KMS-11 (cell line): ENCODE measurements around the gene NFE2L2.
"Not testable (repeated sequence)": the region's sequence is repeated elsewhere in the genome, so short reads cannot be mapped to it uniquely, and the experiment has no call there.

Experiments
- H2AFZ ChIP-seq: fragments of 200-600 bp; sonication (generic); 2 replicates; pipeline ENCODE4 v1.6.1; 2016; ENCODE audit warnings: antibody characterized with exemption, mixed run types, low read depth
- H3K27ac ChIP-seq: fragments of 200-600 bp; sonication (generic); 2 replicates; pipeline ENCODE4 v1.6.1; 2016; ENCODE audit warnings: mild to moderate bottlenecking, mixed run types
- H3K27me3 ChIP-seq: fragments of 200-600 bp; sonication (generic); 2 replicates; pipeline ENCODE4 v1.6.1; 2017; ENCODE audit warnings: mild to moderate bottlenecking, low read depth, mixed run types, moderate library complexity; ENCODE audit not compliant: insufficient read depth
- H3K36me3 ChIP-seq: fragments of 200-600 bp; sonication (generic); 2 replicates; pipeline ENCODE4 v1.6.1; 2017; ENCODE audit warnings: mild to moderate bottlenecking, mixed run types; ENCODE audit not compliant: insufficient read depth
- H3K4me1 ChIP-seq: fragments of 200-600 bp; sonication (generic); 2 replicates; pipeline ENCODE4 v1.6.1; 2016; ENCODE audit warnings: mild to moderate bottlenecking, low read depth, mixed run types; ENCODE audit not compliant: poor library complexity, severe bottlenecking
- H3K4me2 ChIP-seq: fragments of 200-600 bp; sonication (generic); 2 replicates; pipeline ENCODE4 v1.7.0; 2016; ENCODE audit warnings: mild to moderate bottlenecking, mixed run types
- H3K4me3 ChIP-seq: fragments of 200-600 bp; sonication (generic); IDR thresholded peaks from 2 replicates; pipeline ENCODE4 v1.6.1; 2017; ENCODE audit warnings: low read depth, low read length, mixed read lengths; ENCODE audit not compliant: insufficient read depth
- H3K79me2 ChIP-seq: fragments of 200-600 bp; sonication (generic); 2 replicates; pipeline ENCODE4 v1.6.1; 2016; ENCODE audit warnings: low read depth, mixed run types; ENCODE audit not compliant: insufficient read depth
- H3K9ac ChIP-seq: fragments of 200-600 bp; sonication (generic); 2 replicates; pipeline ENCODE4 v1.6.1; 2016; ENCODE audit warnings: mild to moderate bottlenecking, mixed run types
- H4K20me1 ChIP-seq: fragments of 200-600 bp; sonication (generic); 2 replicates; pipeline ENCODE4 v1.6.1; 2016; ENCODE audit warnings: mild to moderate bottlenecking, mixed run types; ENCODE audit not compliant: insufficient read depth
- CTCF ChIP-seq: fragments of 200-600 bp; sonication (generic); conservative IDR thresholded peaks from 2 replicates; pipeline ENCODE4 v1.6.1; 2017; ENCODE audit warnings: low read depth, mild to moderate bottlenecking, antibody characterized with exemption, low read length, moderate library complexity, mixed read lengths

Gene NFE2L2

GRCh38 chr2:177250461-177250860, 14.1 kb downstream of the NFE2L2 start:
- Histone ChIP-seq H3K4me2 (no peak overlapping the region), H3K27ac (no peak overlapping the region), H2AFZ (no peak overlapping the region), H3K27me3 (no peaks in the 10 kb centered on the region), H3K4me1 (peaks cover 86% of the 10 kb centered on the region), H3K36me3 (no peaks in the 10 kb centered on the region), H4K20me1 (peaks cover 95% of the 10 kb centered on the region), H3K4me3 (no peak overlapping the region), H3K9ac (no peak overlapping the region), H3K79me2 (peaks cover 100% of the 10 kb centered on the region)
- TF ChIP-seq CTCF: no peak

- H3K27me3 ChIP-seq: no peaks in the 10 kb centered on the region
- no peak overlapping the region for H3K4me2 ChIP-seq
- peaks cover 86% of the 10 kb centered on the region for H4K20me1 ChIP-seq
- H3K27ac ChIP-seq: no peak overlapping the region
- H3K4me1 ChIP-seq: peaks cover 86% of the 10 kb centered on the region
- no peak overlapping the region for H3K9ac ChIP-seq
- H3K4me3 ChIP-seq: no peak overlapping the region
- H3K79me2 ChIP-seq: peaks cover 100% of the 10 kb centered on the region
- H2AFZ ChIP-seq: no peak overlapping the region
- no peak for TF ChIP-seq CTCF
- H3K36me3 ChIP-seq: no peaks in the 10 kb centered on the region
Observed at GRCh38 chr2:177249038-177249437, 15.5 kb downstream of the NFE2L2 start.

- Histone ChIP-seq H3K4me2 (no peak overlapping the region), H3K9ac (no peak overlapping the region), H3K4me3 (no peak overlapping the region), H3K4me1 (peaks cover 87% of the 10 kb centered on the region), H3K79me2 (peaks cover 100% of the 10 kb centered on the region), H2AFZ (no peak overlapping the region), H3K36me3 (no peaks in the 10 kb centered on the region), H3K27me3 (no peaks in the 10 kb centered on the region), H4K20me1 (peaks cover 82% of the 10 kb centered on the region), H3K27ac (no peak overlapping the region)
- TF ChIP-seq CTCF: no peak
Observed at GRCh38 chr2:177247693-177248262, 16.7 kb downstream of the NFE2L2 start.

- not testable (repeated sequence) for H3K9ac ChIP-seq, H3K27ac ChIP-seq, H3K4me2 ChIP-seq, H2AFZ ChIP-seq, H3K27me3 ChIP-seq, H3K36me3 ChIP-seq, H3K4me3 ChIP-seq
- H4K20me1 ChIP-seq: peaks cover 84% of the 10 kb centered on the region
- peaks cover 100% of the 10 kb centered on the region for H3K79me2 ChIP-seq
- peaks cover 88% of the 10 kb centered on the region for H3K4me1 ChIP-seq
Observed at GRCh38 chr2:177246523-177247030, 17.9 kb downstream of the NFE2L2 start.

- no peak overlapping the region for H3K4me3 ChIP-seq
- TF ChIP-seq CTCF: no peak
- H3K9ac ChIP-seq: no peak overlapping the region
- peaks cover 84% of the 10 kb centered on the region for H4K20me1 ChIP-seq
- no peak overlapping the region for H2AFZ ChIP-seq
- no peaks in the 10 kb centered on the region for H3K27me3 ChIP-seq
- no peak overlapping the region for H3K4me2 ChIP-seq
- H3K4me1 ChIP-seq: peaks cover 89% of the 10 kb centered on the region
- H3K27ac ChIP-seq: no peak overlapping the region
- H3K36me3 ChIP-seq: no peaks in the 10 kb centered on the region
- peaks cover 100% of the 10 kb centered on the region for H3K79me2 ChIP-seq
Observed at GRCh38 chr2:177246000-177246399, 18.5 kb downstream of the NFE2L2 start.
